Endothelial cell of umbilical vein (primary cell): ENCODE data around the gene CBFA2T3. TPM values are rescaled to one million over a fixed set of nuclear protein-coding genes. Genes with fewer than 3 reads are reported as not detected.

ENCODE experiments used
- BruUV-seq: library from RNA; stranded (reverse); fragments of 400-500 nt; replicated peaks from 2 replicates; lab custom pipeline; 2021; lab: Mats Ljungman, UMichigan
- CTCF ChIA-PET: fragments of 300-600, 350-600 bp; sonication (Branson Sonifier 250); formaldehyde crosslinking; loops from one replicate; lab custom pipeline; 2021; ENCODE audit warnings: antibody characterized with exemption, inconsistent platforms; lab: Charles Lee
- POLR2A ChIA-PET: fragments of 300-600, 350-600 bp; sonication (Branson Sonifier 250); formaldehyde crosslinking; loops from one replicate; lab custom pipeline; 2021; ENCODE audit warnings: antibody characterized with exemption, inconsistent platforms; lab: Charles Lee
- DNase-seq: peaks from one replicate; pipeline ENCODE4 v3.0.0-alpha.2; 2011; ENCODE audit warnings: low read depth, low spot score
- FAIRE-seq: peaks from 2 replicates; lab custom pipeline; 2011; peaks lifted over from hg19 to GRCh38; lab: Jason Lieb, UNC
- H2AFZ ChIP-seq: 2 replicates; pipeline ENCODE4 v1.6.0; 2012; ENCODE audit warnings: low read depth, low read length, control low read depth, inconsistent platforms
- H3K27ac ChIP-seq: 2 replicates; pipeline ENCODE4 v1.5.1; 2011; ENCODE audit warnings: low read depth, mild to moderate bottlenecking, control low read depth, low read length, moderate library complexity; ENCODE audit not compliant: insufficient read depth
- H3K27me3 ChIP-seq, 2 experiments: 2 replicates each; pipeline versions ENCODE4 v1.6.0 to v1.6.1; 2011; ENCODE audit warnings: low read length in 2 of 2, mixed read lengths in 1 of 2; ENCODE audit not compliant: control insufficient read depth in 2 of 2, insufficient read depth in 2 of 2
- H3K36me3 ChIP-seq, 2 experiments: 2 replicates in 1 of 2; 3 replicates in 1 of 2; pipeline ENCODE4 v1.5.1; 2011; ENCODE audit warnings: low read length in 2 of 2, mild to moderate bottlenecking in 1 of 2, moderate library complexity in 1 of 2; ENCODE audit not compliant: control insufficient read depth in 2 of 2, insufficient read depth in 2 of 2; ENCODE audit errors: extremely low read depth in 1 of 2
- H3K4me1 ChIP-seq: 3 replicates; pipeline ENCODE4 v1.5.1; 2011; ENCODE audit warnings: mild to moderate bottlenecking, low read length; ENCODE audit not compliant: control insufficient read depth, insufficient read depth; ENCODE audit errors: extremely low read depth
- H3K4me2 ChIP-seq: 2 replicates; pipeline ENCODE4 v1.6.1; 2011; ENCODE audit warnings: low read length, control low read depth, mixed read lengths; ENCODE audit not compliant: insufficient read depth
- H3K4me3 ChIP-seq, 3 experiments: fragments of 200-600 bp in 1 of 3; sonication (generic), shearing (Covaris generic) in 1 of 3; replicated peaks in 1 of 3; 2 replicates each; pipeline ENCODE4 v1.5.1; 2011 to 2016; ENCODE audit warnings: control low read depth in 3 of 3, low read length in 3 of 3, mild to moderate bottlenecking in 2 of 3, inconsistent platforms in 1 of 3, low read depth in 1 of 3, moderate library complexity in 1 of 3; ENCODE audit not compliant: insufficient read depth in 1 of 3
- H3K79me2 ChIP-seq: 2 replicates; pipeline ENCODE4 v1.6.0; 2012; ENCODE audit warnings: low read length, inconsistent platforms; ENCODE audit not compliant: control insufficient read depth, insufficient read depth
- H3K9ac ChIP-seq: replicated peaks from 2 replicates; pipeline ENCODE3; 2011; ENCODE audit warnings: low read length, control low read depth; ENCODE audit not compliant: insufficient read depth; ENCODE audit errors: extremely low read depth
- H3K9me1 ChIP-seq: replicated peaks from 3 replicates; pipeline ENCODE4 v1.6.0; 2011; ENCODE audit warnings: mild to moderate bottlenecking, low read length; ENCODE audit not compliant: control insufficient read depth, insufficient read depth; ENCODE audit errors: extremely low read depth
- H3K9me3 ChIP-seq: replicated peaks from 2 replicates; pipeline ENCODE4 v1.5.1; 2012; ENCODE audit warnings: low read length, inconsistent platforms; ENCODE audit not compliant: control insufficient read depth, insufficient read depth
- H4K20me1 ChIP-seq: replicated peaks from 2 replicates; pipeline ENCODE3; 2011; ENCODE audit warnings: mild to moderate bottlenecking, low read length; ENCODE audit not compliant: control insufficient read depth, insufficient read depth; ENCODE audit errors: extremely low read depth
- CTCF ChIP-seq, 2 donors: IDR thresholded peaks; 1 replicate in 1 of 2; 2 replicates in 1 of 2; pipeline ENCODE4 v1.5.1; 2011; ENCODE audit warnings: low read length in 2 of 2, mild to moderate bottlenecking in 2 of 2, moderate library complexity in 2 of 2, control low read depth in 1 of 2, inconsistent platforms in 1 of 2, low read depth in 1 of 2; ENCODE audit not compliant: insufficient read depth in 1 of 2; ENCODE audit errors: extremely low read depth in 1 of 2
- EZH2 ChIP-seq: IDR thresholded peaks from 2 replicates; pipeline ENCODE4 v1.6.1; 2012; ENCODE audit warnings: borderline replicate concordance, low read depth, mild to moderate bottlenecking, moderate library complexity, low read length, inconsistent platforms; ENCODE audit not compliant: severe bottlenecking
- FOS ChIP-seq: IDR thresholded peaks from 2 replicates; pipeline ENCODE4 v1.6.1; 2011; ENCODE audit warnings: mild to moderate bottlenecking, low read length, moderate library complexity, borderline replicate concordance; ENCODE audit not compliant: insufficient read depth
- GATA2 ChIP-seq: IDR thresholded peaks from 2 replicates; pipeline ENCODE4 v1.7.0; 2011; ENCODE audit warnings: low read depth, mild to moderate bottlenecking, moderate library complexity, mixed read lengths, low read length; ENCODE audit not compliant: insufficient read length, insufficient read depth
- JUN ChIP-seq: IDR thresholded peaks from 2 replicates; pipeline ENCODE4 v1.6.1; 2011; ENCODE audit warnings: borderline replicate concordance, low read depth; ENCODE audit not compliant: insufficient read length, insufficient read depth
- MAX ChIP-seq: IDR thresholded peaks from 2 replicates; pipeline ENCODE4 v1.6.1; 2011; ENCODE audit not compliant: insufficient read depth, insufficient read length
- MYC ChIP-seq: IDR thresholded peaks from one replicate; pipeline ENCODE4 v1.6.1; 2011; ENCODE audit warnings: mild to moderate bottlenecking, low read depth, low read length
- POLR2A ChIP-seq: IDR thresholded peaks from 2 replicates; pipeline ENCODE4 v1.6.1; 2012; ENCODE audit warnings: low read depth, mild to moderate bottlenecking, control low read depth, low read length
- POLR2AphosphoS5 ChIP-seq: IDR thresholded peaks from 2 replicates; pipeline ENCODE4 v1.6.1; 2012; ENCODE audit warnings: low read depth, mild to moderate bottlenecking, control low read depth, low read length, moderate library complexity; ENCODE audit not compliant: insufficient read depth
- dilution Hi-C: fragments of 300-500 bp; cut with MboI; formaldehyde crosslinking; loops from one replicate; pipeline ENCODE4 v1.15.0; 2019; ENCODE audit warnings: low sequenced_read_pairs; ENCODE audit not compliant: extremely low pct_ligation_motif_present
- intact Hi-C: fragments of 100-400 bp; cut with micrococcal nuclease; formaldehyde crosslinking; loops from one replicate; pipeline ENCODE4 v1.10.0; 2022
- polyA plus RNA-seq, 4 experiments: library from polyadenylated mRNA; depleted of rRNA in 3 of 4; stranded (reverse) in 3 of 4; unstranded in 1 of 4; fragments of >200 nt; gene quantifications; 2 replicates each; pipeline versions ENCODE4 v1.2.1 to v1.2.3, GENCODE V29; 2011 to 2012; ENCODE audit warnings: missing spikeins in 1 of 4
- total RNA-seq: library from RNA; stranded (reverse); gene quantifications from 2 replicates; pipeline ENCODE4 v1.2.3, GENCODE V29; 2021

CBFA2T3 gene
- total and polyA plus RNA-seq, 2 donors (not counting 3 experiments of a cell fraction or from before 2014, with no cell fraction given) = not detected

GRCh38 chr16:88876942-88877526 lies 100.0 kb downstream of the CBFA2T3 start:
- dilution Hi-C loops = no loop called here
- H4K20me1 ChIP-seq = no peaks in the 10 kb centered on the region
- H2AFZ ChIP-seq = no peak overlapping the region
- TF ChIP-seq GATA2 (no peak), FOS (no peak), MYC (no peak), POLR2AphosphoS5 (no peak), CTCF (IDR thresholded peaks at IDR 0.05; ENCODE audit: extremely low read depth in 1 of 2, insufficient read depth in 1 of 2, low read depth in 1 of 2, low read length in 2 of 2) (no peak), JUN (no peak), MAX (no peak), POLR2A (no peak), EZH2 (no peak)
- H3K79me2 ChIP-seq = no peaks in the 10 kb centered on the region
- CTCF ChIA-PET = no interaction called here
- H3K9ac ChIP-seq = no peak overlapping the region
- no peak overlapping the region for H3K4me2 ChIP-seq
- H3K4me3 ChIP-seq = no peak overlapping the region
- no peaks in the 10 kb centered on the region for H3K27me3 ChIP-seq
- no peaks in the 10 kb centered on the region for H3K9me1 ChIP-seq
- H3K27ac ChIP-seq = no peak overlapping the region
- H3K4me1 ChIP-seq = no peaks in the 10 kb centered on the region
- FAIRE-seq = no peak
- H3K9me3 ChIP-seq = no peaks in the 10 kb centered on the region
- POLR2A ChIA-PET = no interaction called here
- no peaks in the 10 kb centered on the region for H3K36me3 ChIP-seq
- DNase-seq = no peak
- intact Hi-C loops = no loop called here
- no TSS peak for BruUV-seq
